ENCODE data around the gene RAB7A.

Gene RAB7A

DNA sequence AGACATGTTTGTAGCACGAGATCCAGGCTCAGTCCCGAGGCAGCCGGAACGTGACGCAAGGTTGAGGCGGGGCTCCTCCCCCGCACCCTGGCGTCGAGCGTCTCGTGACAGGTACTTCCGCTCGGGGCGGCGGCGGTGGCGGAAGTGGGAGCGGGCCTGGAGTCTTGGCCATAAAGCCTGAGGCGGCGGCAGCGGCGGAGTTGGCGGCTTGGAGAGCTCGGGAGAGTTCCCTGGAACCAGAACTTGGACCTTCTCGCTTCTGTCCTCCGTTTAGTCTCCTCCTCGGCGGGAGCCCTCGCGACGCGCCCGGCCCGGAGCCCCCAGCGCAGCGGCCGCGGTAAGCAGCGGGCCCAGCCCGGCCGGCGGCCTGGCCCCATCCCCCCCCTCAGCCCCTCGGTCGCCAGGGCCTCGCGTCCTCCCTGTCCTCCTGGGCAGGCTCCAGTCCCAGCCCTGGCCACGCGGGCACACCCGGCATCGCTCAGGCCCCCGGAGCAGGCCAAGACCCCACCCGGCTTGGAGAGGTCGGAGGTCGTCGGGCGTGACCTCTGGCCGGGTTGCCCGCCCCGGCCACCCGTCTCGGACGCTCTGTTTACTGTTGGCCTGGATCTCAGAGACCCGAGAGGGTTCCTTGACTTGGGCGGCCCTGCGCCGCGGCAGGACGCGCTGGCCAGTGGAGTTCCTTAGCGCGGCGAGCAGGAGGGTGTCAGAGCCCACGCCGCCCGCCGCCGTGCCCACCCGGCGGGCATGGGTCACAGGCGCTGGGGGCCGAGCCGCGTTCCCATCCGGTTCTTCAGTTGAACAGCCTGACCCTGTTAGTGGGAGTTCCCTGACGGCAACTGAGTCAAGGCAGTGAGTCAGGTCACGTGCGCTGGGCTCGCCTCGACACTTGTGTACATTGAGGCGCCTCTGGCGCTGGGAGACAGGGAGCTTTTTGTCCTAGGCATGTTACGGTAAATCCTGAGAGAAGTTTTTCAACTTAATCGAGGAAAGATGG is at the start of gene RAB7A:
Gene RAB7A, plus strand, starts transcription at position 161 of the 994 bp plus-strand sequence. CDS start 69,185 bp downstream, outside the sequence.
- in situ Hi-C loops (cut with HindIII; ENCODE audit: low sequenced_read_pairs) = no loop called here

- in situ Hi-C loops (cut with HindIII; ENCODE audit: low sequenced_read_pairs) = no loop called here
Observed at GRCh38 chr3:128679338-128679737, 46.6 kb upstream of the RAB7A start.

- in situ Hi-C loops (cut with HindIII; ENCODE audit: low sequenced_read_pairs) = no loop called here
Observed at GRCh38 chr3:128680603-128681368, 45.2 kb upstream of the RAB7A start.

- in situ Hi-C loops (cut with HindIII; ENCODE audit: low sequenced_read_pairs) = no loop called here
Observed at GRCh38 chr3:128681369-128681829, 44.6 kb upstream of the RAB7A start.

DNA sequence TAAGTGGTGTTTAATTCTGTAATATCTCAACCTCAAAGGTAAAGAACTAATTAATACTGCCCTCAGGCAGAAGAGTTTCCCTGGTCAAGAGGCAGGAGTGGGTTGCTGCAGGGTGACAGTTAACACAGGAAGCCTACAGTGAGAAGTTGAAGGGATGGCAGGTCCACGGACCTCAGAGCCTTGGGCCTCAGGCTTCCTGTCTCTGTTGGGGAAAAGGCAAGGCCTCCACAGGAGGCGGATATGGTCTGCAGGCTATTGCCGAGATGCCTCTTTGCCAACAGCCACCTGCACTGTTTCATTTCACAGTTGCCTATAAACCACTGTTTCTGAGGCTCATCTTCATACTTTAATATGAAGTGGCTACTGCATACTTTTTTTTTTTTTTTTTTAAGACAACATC is 42.0 kb upstream of the RAB7A start:
- in situ Hi-C loops (cut with HindIII; ENCODE audit: low sequenced_read_pairs) = no loop called here

DNA sequence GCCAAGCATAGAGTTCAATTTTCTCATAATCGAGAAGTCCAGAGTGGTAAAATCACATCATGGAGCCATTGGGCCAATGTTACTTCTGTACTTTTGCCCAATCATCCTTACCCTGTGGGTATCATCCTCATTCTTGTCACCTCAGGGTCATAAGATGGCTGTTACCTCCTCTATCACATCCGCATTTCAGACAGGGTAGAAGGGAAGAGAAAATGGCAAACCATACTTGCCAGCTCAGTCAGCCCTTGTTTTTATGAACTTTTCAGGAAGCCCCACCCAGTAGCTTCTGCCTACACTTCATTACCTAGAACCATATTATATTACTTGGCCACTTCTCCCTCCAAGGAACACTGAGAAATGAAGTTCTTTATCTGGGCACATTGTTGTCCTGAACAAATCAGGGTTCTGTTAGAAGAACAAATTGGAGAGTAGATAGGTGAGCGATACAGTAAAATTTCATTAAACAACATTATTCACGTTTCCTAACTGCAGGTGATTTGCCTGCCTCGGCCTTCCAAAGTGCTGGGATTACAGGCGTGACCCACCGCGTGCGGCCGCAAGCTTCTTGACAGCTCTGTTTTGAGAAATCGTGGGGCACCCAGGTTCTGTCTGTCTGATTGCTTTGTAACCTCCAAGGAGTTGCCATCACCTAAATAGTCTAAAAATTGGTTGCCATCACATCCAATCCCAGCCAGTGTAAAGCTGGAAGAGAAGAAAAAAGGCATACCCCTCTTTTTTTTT is 40.8 kb upstream of the RAB7A start:
- in situ Hi-C loops (cut with HindIII; ENCODE audit: low sequenced_read_pairs) = no loop called here

GRCh38 chr3:128686465-128686864 is 39.5 kb upstream of the RAB7A start:
- in situ Hi-C loops (cut with HindIII; ENCODE audit: low sequenced_read_pairs) = no loop called here

DNA sequence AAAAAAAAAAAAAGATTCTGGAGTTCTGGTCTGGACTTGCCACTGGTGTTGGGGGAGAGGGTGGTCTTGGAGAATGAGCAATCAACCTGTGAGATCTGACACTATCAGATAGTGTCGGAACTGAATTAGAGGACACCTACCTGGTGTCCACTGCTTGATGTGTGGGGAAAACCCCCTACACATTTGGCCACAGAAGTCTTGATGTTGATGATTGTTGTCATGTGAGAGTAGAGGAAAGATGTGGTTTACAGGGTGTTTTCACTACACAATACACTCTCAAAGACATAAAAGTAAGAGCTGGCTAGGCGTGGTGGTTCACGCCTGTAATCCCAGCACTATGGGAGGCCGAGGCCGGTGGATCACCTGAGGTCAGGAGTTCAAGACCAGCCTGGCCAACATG is 36.9 kb upstream of the RAB7A start:
- in situ Hi-C loops (cut with HindIII; ENCODE audit: low sequenced_read_pairs) = no loop called here

- in situ Hi-C loops (cut with HindIII; ENCODE audit: low sequenced_read_pairs) = no loop called here
Observed at GRCh38 chr3:128693696-128694095, 32.3 kb upstream of the RAB7A start.

DNA sequence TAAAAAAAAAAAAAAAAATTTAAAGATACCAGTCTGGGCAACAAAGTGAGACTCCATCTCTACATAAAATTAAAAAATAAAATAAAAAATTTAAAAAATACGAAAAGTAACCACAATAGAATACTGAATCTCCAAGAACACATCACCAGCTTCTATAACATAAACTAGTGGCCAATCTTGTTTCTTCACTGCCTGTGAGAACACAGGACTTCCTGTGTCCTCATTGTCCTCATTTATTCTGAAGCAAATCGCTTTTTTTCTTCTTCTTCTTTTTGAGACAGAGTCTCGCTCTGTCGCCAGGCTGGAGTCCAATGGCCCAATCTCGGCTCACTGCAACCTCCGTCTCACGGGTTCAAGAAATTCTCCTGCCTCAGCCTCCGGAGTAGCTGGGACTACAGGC is 28.6 kb upstream of the RAB7A start:
- in situ Hi-C loops (cut with HindIII; ENCODE audit: low sequenced_read_pairs) = no loop called here

DNA sequence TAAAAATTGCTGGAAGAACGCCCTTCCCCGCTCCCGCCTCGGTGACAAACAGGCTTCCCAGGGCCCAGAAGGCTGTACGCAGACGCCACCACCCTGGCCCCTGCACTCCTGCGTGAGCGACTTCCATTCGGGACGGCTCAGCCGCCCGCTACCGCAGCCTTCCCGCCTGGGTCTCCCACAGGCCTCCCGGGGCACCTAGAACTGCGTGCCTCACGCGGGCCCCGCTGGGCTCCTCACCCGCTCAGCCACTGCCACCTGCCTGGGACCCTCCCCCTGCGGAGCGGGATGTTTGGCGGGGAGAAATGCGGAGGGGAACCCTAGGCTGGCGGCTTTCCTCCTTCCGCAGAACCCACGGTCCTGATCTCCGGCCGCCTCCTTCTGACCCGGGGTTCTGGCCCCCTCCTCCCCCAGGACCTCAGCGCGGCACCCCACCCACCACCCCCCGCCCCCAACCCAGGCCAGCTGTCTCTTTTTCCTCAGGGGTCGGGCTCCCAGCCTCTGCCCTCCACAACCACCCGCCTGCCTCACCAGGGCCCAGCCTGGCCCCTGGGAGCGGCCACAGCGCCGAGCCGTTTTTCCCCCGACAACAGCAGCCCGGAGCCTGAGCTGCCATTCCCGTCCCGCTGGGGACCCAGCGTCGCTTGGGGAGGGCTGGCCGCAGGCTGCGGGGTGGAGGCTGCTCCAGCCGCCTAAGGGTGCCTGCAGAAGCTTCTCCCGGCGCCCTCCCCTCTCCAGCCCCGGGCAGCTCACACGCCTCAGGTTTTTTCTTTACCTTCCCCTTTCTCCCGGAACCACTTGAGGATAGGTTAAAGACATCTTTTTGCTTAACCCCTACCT is 27.6 kb upstream of the RAB7A start:
- in situ Hi-C loops (cut with HindIII; ENCODE audit: low sequenced_read_pairs) = no loop called here

- in situ Hi-C loops (cut with HindIII; ENCODE audit: low sequenced_read_pairs) = no loop called here
Observed at GRCh38 chr3:128701342-128702212, 24.4 kb upstream of the RAB7A start.

DNA sequence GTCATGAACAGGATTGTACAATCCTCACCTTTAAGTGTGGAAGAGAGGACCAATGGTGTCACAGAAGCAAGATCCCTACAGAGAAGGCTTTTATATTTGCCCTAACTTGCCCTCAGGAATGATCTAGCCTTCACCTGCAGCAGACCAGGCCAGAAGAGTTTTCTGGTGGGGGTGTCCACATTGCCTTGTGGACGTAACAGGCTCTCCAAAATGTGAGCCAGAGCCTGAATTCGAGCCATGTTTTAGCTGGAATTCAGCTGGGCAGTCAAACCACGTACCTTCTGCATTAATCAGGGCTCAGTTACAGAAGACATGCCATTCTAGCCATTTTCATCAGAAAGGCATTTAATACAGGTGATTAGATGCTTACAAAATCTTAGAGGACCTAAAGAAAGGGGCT is 23.6 kb upstream of the RAB7A start:
- in situ Hi-C loops (cut with HindIII; ENCODE audit: low sequenced_read_pairs) = no loop called here

- in situ Hi-C loops (cut with HindIII; ENCODE audit: low sequenced_read_pairs) = no loop called here
Observed at GRCh38 chr3:128703561-128703960, 22.4 kb upstream of the RAB7A start.

DNA sequence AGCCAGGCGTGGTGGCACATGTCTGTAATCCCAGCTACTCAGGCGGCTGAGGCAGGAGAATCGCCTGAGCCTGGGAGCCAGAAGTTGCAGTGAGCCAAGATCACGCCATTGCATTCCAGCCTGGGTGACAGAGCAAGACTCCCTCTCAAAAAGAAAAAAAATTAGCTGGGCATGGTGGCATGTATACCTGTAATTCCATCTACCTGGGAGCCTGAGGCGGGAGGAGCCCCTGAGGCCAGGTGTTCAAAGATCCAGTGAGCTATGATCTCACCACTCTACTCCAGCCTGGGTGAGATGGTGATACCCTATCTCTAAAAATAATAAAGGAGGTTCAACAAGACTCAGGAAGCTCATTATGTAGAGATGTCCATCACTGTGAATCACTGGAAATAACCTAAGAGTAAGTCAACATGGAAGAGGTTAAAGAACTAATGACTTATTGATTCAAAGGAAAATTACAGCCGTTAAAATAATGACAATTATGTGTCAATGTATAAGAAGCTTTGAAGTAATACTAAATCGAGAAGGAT is 19.8 kb upstream of the RAB7A start:
- in situ Hi-C loops (cut with HindIII; ENCODE audit: low sequenced_read_pairs) = no loop called here

DNA sequence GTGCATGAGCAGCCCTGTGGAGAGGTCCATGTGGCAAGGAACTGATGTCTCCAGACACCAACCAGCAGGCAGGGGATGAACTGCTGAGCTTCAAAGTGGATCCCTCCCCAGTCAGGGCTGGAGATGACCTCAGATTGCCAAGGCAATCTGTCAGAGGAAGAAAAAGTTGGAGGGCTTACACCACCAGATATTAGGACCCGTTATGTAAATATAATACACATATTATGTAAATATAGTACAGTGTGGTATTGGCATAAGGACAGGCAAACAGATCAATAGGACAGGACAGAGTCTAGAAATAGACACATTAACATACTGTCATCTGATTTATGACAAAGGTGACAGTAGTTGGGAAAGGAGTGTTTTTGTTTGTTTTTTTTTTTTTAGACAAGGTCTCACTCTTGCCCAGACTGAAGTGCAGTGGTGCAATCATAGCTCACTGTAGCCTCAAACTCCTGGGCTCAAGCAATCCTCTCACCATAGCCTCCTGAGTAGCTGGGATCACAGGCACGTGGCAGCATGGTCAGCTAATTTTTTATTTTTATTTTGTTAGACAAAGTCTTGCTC is 18.0 kb upstream of the RAB7A start:
- in situ Hi-C loops (cut with HindIII; ENCODE audit: low sequenced_read_pairs) = no loop called here

DNA sequence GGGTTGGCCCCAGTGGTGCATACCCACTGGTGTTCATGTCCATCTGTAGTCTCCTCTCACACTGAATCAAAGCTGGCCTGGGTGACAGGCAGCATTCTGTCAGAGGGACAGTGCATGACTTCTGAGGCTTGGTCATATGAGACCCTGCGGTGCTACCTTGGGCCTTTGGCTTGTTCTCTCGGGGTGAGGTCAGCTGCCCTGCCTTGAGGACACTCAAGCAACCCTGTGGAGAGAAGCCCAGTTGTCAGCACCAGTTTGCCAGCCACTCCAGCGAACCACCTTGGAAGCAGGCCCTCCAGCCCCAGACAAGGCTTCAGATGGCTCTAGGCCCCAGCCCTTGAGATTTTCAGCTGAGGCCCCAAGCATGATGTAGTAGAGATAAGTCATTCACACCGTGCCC is 16.9 kb upstream of the RAB7A start:
- in situ Hi-C loops (cut with HindIII; ENCODE audit: low sequenced_read_pairs) = no loop called here

GRCh38 chr3:128709506-128710210 is 16.3 kb upstream of the RAB7A start:
- in situ Hi-C loops (cut with HindIII; ENCODE audit: low sequenced_read_pairs) = no loop called here
